HCT116 (cell line): ENCODE results near the gene PRKG1. TPM values are rescaled to one million over a fixed set of nuclear protein-coding genes. Genes with fewer than 3 reads are reported as not detected.

Experiments
- ATAC-seq: fragments of 200-7000 bp; cut with Tn5 transposase; 2 replicates; pipeline ENCODE4 v1.9.1; 2020; ENCODE audit warnings: mild to moderate bottlenecking, moderate library complexity
- BruUV-seq: library from RNA; stranded (reverse); fragments of 400-500 nt; replicated peaks from 2 replicates; lab custom pipeline; 2021; lab: Mats Ljungman, UMichigan
- CTCF ChIA-PET: fragments of 300-600 bp; sonication (Branson Sonifier 250); formaldehyde crosslinking; loops from one replicate; lab custom pipeline; 2021; ENCODE audit warnings: antibody characterized with exemption; lab: Charles Lee
- POLR2A ChIA-PET: fragments of 300-600, 350-600 bp; sonication (Branson Sonifier 250); formaldehyde crosslinking; loops from one replicate; lab custom pipeline; 2021; ENCODE audit warnings: antibody characterized with exemption; lab: Charles Lee
- RAD21 ChIA-PET, 2 experiments: fragments of 300-600 bp; sonication (Branson Sonifier 250); formaldehyde crosslinking; loops; one replicate each; lab custom pipeline; 2023; ENCODE audit warnings: low total read pairs in 2 of 2; ENCODE audit not compliant: uncharacterized antibody in 2 of 2, unreplicated experiment in 2 of 2, low non-redundant PET in 1 of 2; lab: Charles Lee
- DNase-seq: peaks from one replicate; pipeline ENCODE4 v3.0.0-alpha.2; 2010; ENCODE audit warnings: low read depth, low spot score
- H2AFZ ChIP-seq: fragments of 200-600 bp; shearing (Covaris generic), sonication (generic); 2 replicates; pipeline ENCODE4 v1.6.1; 2017; ENCODE audit warnings: low read depth, mixed run types, mixed read lengths, antibody characterized with exemption, low read length; ENCODE audit not compliant: poor library complexity, severe bottlenecking
- H3K27ac ChIP-seq: 2 replicates; pipeline ENCODE4 v1.5.1; 2012; ENCODE audit warnings: low read depth, low read length
- H3K27me3 ChIP-seq: fragments of 200-600 bp; sonication (generic); 2 replicates; pipeline ENCODE4 v1.6.1; 2016; ENCODE audit warnings: mixed run types, low read length, mixed read lengths; ENCODE audit not compliant: insufficient read depth
- H3K36me3 ChIP-seq, 2 experiments: fragments of 200-500 bp in 1 of 2; fragments of 200-600 bp in 1 of 2; sonication (Bioruptor generic) in 1 of 2; sonication (generic) in 1 of 2; 2 replicates each; pipeline versions ENCODE4 v1.5.1 to v1.6.1; 2014 to 2016; ENCODE audit warnings: low read length in 2 of 2, inconsistent platforms in 1 of 2, mixed read lengths in 1 of 2, mixed run types in 1 of 2; ENCODE audit not compliant: insufficient read depth in 2 of 2, control insufficient read depth in 1 of 2
- H3K4me1 ChIP-seq, 2 experiments: fragments of 200-600 bp in 1 of 2; sonication (generic) in 1 of 2; 2 replicates each; pipeline versions ENCODE4 v1.5.1 to v1.6.1; 2012 to 2017; ENCODE audit warnings: low read length in 2 of 2, inconsistent platforms in 1 of 2, mild to moderate bottlenecking in 1 of 2, mixed read lengths in 1 of 2, mixed run types in 1 of 2, moderate library complexity in 1 of 2; ENCODE audit not compliant: insufficient read depth in 2 of 2, control insufficient read depth in 1 of 2
- H3K4me2 ChIP-seq: fragments of 200-600 bp; sonication (generic); 2 replicates; pipeline ENCODE4 v1.6.1; 2017; ENCODE audit warnings: mixed run types, low read length, mixed read lengths
- H3K4me3 ChIP-seq, 2 experiments: fragments of 200-600 bp in 1 of 2; sonication (generic) in 1 of 2; replicated peaks in 1 of 2; 2 replicates each; pipeline ENCODE4 v1.5.1; 2011 to 2016; ENCODE audit warnings: low read length in 2 of 2, control low read depth in 1 of 2, low read depth in 1 of 2, mild to moderate bottlenecking in 1 of 2, mixed read lengths in 1 of 2, mixed run types in 1 of 2
- H3K79me2 ChIP-seq: fragments of 200-600 bp; sonication (generic); 2 replicates; pipeline ENCODE4 v1.6.1; 2017; ENCODE audit warnings: mild to moderate bottlenecking, mixed run types, low read length, moderate library complexity, mixed read lengths; ENCODE audit not compliant: insufficient read depth
- H3K9ac ChIP-seq: fragments of 200-600 bp; sonication (generic); 2 replicates; pipeline ENCODE4 v1.6.1; 2016; ENCODE audit warnings: low read length, mixed read lengths
- H3K9me2 ChIP-seq: fragments of 200-600 bp; sonication (generic), shearing (Covaris generic); 2 replicates; pipeline ENCODE4 v1.6.1; 2017; ENCODE audit warnings: mixed run types, mild to moderate bottlenecking, moderate library complexity; ENCODE audit not compliant: insufficient read depth
- H3K9me3 ChIP-seq, 2 experiments: fragments of 200-500 bp in 1 of 2; fragments of 200-600 bp in 1 of 2; sonication (Bioruptor generic) in 1 of 2; sonication (generic) in 1 of 2; 2 replicates each; pipeline ENCODE4 v1.6.1; 2014 to 2017; ENCODE audit warnings: low read length in 2 of 2, mixed read lengths in 2 of 2, inconsistent platforms in 1 of 2, low read depth in 1 of 2, mild to moderate bottlenecking in 1 of 2, mixed run types in 1 of 2, moderate library complexity in 1 of 2; ENCODE audit not compliant: control insufficient read depth in 1 of 2, insufficient read depth in 1 of 2
- H4K20me1 ChIP-seq: fragments of 200-600 bp; sonication (generic), shearing (Covaris generic); 2 replicates; pipeline ENCODE4 v1.6.1; 2017; ENCODE audit warnings: mixed run types, mild to moderate bottlenecking, moderate library complexity; ENCODE audit not compliant: insufficient read depth
- CBX3 ChIP-seq: IDR thresholded peaks from 2 replicates; pipeline ENCODE4 v1.6.1; 2012; ENCODE audit warnings: low read depth
- CEBPB ChIP-seq: IDR thresholded peaks from 2 replicates; pipeline ENCODE4 v1.6.1; 2012; ENCODE audit warnings: low read depth
- CTCF ChIP-seq, 3 experiments: fragments of 200-600 bp in 1 of 3; sonication (generic) in 1 of 3; IDR thresholded peaks in 2 of 3; conservative IDR thresholded peaks in 1 of 3; 2 replicates each; pipeline ENCODE4 v1.5.1; 2012 to 2017; ENCODE audit warnings: low read depth in 2 of 3, low read length in 2 of 3, antibody characterized with exemption in 1 of 3, borderline replicate concordance in 1 of 3, control low read depth in 1 of 3, mild to moderate bottlenecking in 1 of 3, mixed read lengths in 1 of 3, mixed run types in 1 of 3, moderate library complexity in 1 of 3; ENCODE audit not compliant: insufficient read depth in 1 of 3
- EZH2 ChIP-seq: fragments of 200-600 bp; sonication (generic); IDR thresholded peaks from 2 replicates; pipeline ENCODE4 v1.6.1; 2017; ENCODE audit warnings: antibody characterized with exemption, mixed run types
- JUND ChIP-seq: IDR thresholded peaks from 2 replicates; pipeline ENCODE4 v1.6.1; 2012
- MAX ChIP-seq: IDR thresholded peaks from 2 replicates; pipeline ENCODE4 v1.6.1; 2012
- POLR2A ChIP-seq: IDR thresholded peaks from 2 replicates; pipeline ENCODE4 v1.7.0; 2011; ENCODE audit warnings: borderline replicate concordance; ENCODE audit not compliant: insufficient read depth, insufficient read length; ENCODE audit errors: extremely low read depth
- REST ChIP-seq: IDR thresholded peaks from 2 replicates; pipeline ENCODE4 v1.6.1; 2012; ENCODE audit warnings: low read depth
- ZFX ChIP-seq: fragments of 450-650 bp; IDR thresholded peaks from 2 replicates; pipeline ENCODE4 v1.6.1; 2017
- ZNF274 ChIP-seq: fragments of 200-500 bp; sonication (Bioruptor generic); IDR thresholded peaks from 2 replicates; pipeline ENCODE4 v1.6.1; 2014; ENCODE audit warnings: mild to moderate bottlenecking, low read depth, low read length, inconsistent platforms
- intact Hi-C: fragments of 100-400 bp; cut with micrococcal nuclease; formaldehyde crosslinking; loops from 2 replicates; pipeline ENCODE4 v1.10.0; 2022
- total RNA-seq: library from RNA; stranded (reverse); gene quantifications from one replicate; pipeline ENCODE4 v1.2.1, GENCODE V29; 2021; ENCODE audit not compliant: unreplicated experiment
- TF ChIP-seq, protein P1 (sequence below): IDR thresholded peaks from 2 replicates; pipeline ENCODE4 v1.6.1; 2012

The PRKG1 gene
- total RNA-seq, 1 experiment from 2014 or later, result 1.4 TPM

DNA sequence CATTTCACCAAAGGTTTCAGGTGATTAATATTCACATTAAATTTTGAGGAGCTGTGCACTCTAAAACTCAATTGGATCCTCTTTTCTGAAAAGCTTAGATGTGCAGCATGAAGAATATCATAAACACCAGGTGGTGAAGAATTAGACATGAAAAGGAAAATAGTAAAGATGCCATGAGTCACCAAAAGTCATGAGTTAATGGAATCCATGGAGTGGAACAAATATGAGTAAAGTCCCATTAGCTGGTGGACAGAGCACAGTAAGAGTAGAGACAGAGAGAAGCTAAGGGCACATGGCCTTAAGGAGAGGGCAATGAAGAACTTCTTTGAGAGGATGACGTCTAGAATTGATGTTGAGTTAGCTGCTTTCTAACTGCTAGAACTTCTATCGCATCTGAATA is 353.5 kb downstream of the PRKG1 start:
- Histone ChIP-seq H3K9ac (no peak overlapping the region), H2AFZ (no peak overlapping the region), H3K4me1 (no peaks in the 10 kb centered on the region), H3K27ac (no peak overlapping the region), H4K20me1 (no peaks in the 10 kb centered on the region), H3K4me3 (no peak overlapping the region), H3K9me3 (no peaks in the 10 kb centered on the region), H3K4me2 (no peak overlapping the region), H3K79me2 (no peaks in the 10 kb centered on the region), H3K9me2 (no peaks in the 10 kb centered on the region), H3K27me3 (0 out of 2 replicates have a peak, but pooled peaks cover 12% of the 10 kb centered on the region), H3K36me3 (no peaks in the 10 kb centered on the region)
- no peak for TF ChIP-seq CBX3
- TF ChIP-seq JUND, result no peak
- TF ChIP-seq REST, result no peak
- TF ChIP-seq CEBPB, result no peak
- TF ChIP-seq, protein P1, sequence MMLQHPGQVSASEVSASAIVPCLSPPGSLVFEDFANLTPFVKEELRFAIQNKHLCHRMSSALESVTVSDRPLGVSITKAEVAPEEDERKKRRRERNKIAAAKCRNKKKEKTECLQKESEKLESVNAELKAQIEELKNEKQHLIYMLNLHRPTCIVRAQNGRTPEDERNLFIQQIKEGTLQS, result no peak
- TF ChIP-seq EZH2, result no peak
- TF ChIP-seq MAX, result no peak
- TF ChIP-seq CTCF (IDR thresholded peaks at IDR 0.05 in 2 of 3, conservative IDR thresholded peaks at IDR 0.05 in 1 of 3; ENCODE audit: borderline replicate concordance in 1 of 3, insufficient read depth in 1 of 3, low read depth in 2 of 3, low read length in 2 of 3), result no peak
- TF ChIP-seq ZNF274, result no peak
- no peak for TF ChIP-seq ZFX
- TF ChIP-seq POLR2A, result no peak
- POLR2A ChIA-PET, result no interaction called here
- no peak for DNase-seq
- BruUV-seq, result no TSS peak
- RAD21 ChIA-PET, result no interaction called here
- intact Hi-C loops, result no loop called here
- ATAC-seq, result no peak
- CTCF ChIA-PET, result no interaction called here
